H1 (cell line): ENCODE data around the gene TTC32. TPM values are rescaled to one million over a fixed set of nuclear protein-coding genes. Genes with fewer than 3 reads are reported as not detected.
"Not testable (repeated sequence)": the region's sequence is repeated elsewhere in the genome, so short reads cannot be mapped to it uniquely, and the experiment has no call there.

Experiments used
- CTCF ChIA-PET: fragments of 300-600 bp; sonication (Branson Sonifier 250); formaldehyde crosslinking; loops from one replicate; lab custom pipeline; 2021; ENCODE audit not compliant: partially characterized antibody; lab: Charles Lee
- POLR2A ChIA-PET: fragments of 300-600 bp; sonication (Branson Sonifier 250); formaldehyde crosslinking; loops from one replicate; lab custom pipeline; 2021; ENCODE audit warnings: inconsistent platforms; ENCODE audit not compliant: partially characterized antibody; lab: Charles Lee
- DNase-seq, 2 experiments: peaks; one replicate each; pipeline versions ENCODE4 v3.0.0 to v3.0.0-alpha.2; 2010 to 2022; ENCODE audit warnings: low spot score in 2 of 2, low read depth in 1 of 2, mixed read lengths in 1 of 2
- FAIRE-seq: peaks from 2 replicates; lab custom pipeline; 2011; peaks lifted over from hg19 to GRCh38; lab: Jason Lieb, UNC
- H2AFZ ChIP-seq: 2 replicates; pipeline ENCODE4 v1.8.1; 2012; ENCODE audit warnings: low read length, inconsistent platforms
- H2AK5ac ChIP-seq: 2 replicates; pipeline ENCODE4 v1.6.1; 2013; ENCODE audit warnings: low read depth, low read length
- H2BK120ac ChIP-seq: replicated peaks from 2 replicates; pipeline ENCODE3; 2013; ENCODE audit warnings: low read depth, low read length, inconsistent platforms
- H2BK12ac ChIP-seq: 2 replicates; pipeline ENCODE4 v1.6.1; 2013; ENCODE audit warnings: low read depth, low read length
- H2BK15ac ChIP-seq: 2 replicates; pipeline ENCODE4 v1.6.1; 2013; ENCODE audit warnings: low read length
- H2BK20ac ChIP-seq: 2 replicates; pipeline ENCODE4 v1.6.1; 2013; ENCODE audit warnings: low read length
- H2BK5ac ChIP-seq: 2 replicates; pipeline ENCODE4 v1.6.1; 2013; ENCODE audit warnings: low read depth, low read length
- H3K14ac ChIP-seq: 2 replicates; pipeline ENCODE4 v1.6.1; 2013; ENCODE audit warnings: inconsistent platforms; ENCODE audit not compliant: insufficient read length
- H3K18ac ChIP-seq: 2 replicates; pipeline ENCODE4 v1.6.1; 2013; ENCODE audit warnings: low read length; ENCODE audit errors: extremely low read depth
- H3K23ac ChIP-seq: 2 replicates; pipeline ENCODE4 v1.6.1; 2013; ENCODE audit warnings: inconsistent platforms; ENCODE audit not compliant: insufficient read length
- H3K23me2 ChIP-seq: 2 replicates; pipeline ENCODE4 v1.6.1; 2013; ENCODE audit warnings: low read depth, low read length
- H3K27ac ChIP-seq: 2 replicates; pipeline ENCODE4 v1.6.1; 2011; ENCODE audit warnings: low read depth, low read length, inconsistent platforms
- H3K27me3 ChIP-seq, 4 experiments: replicated peaks in 1 of 4; 1 replicate in 1 of 4; 2 replicates in 3 of 4; pipeline versions ENCODE4 v1.6.1 to v1.8.1; 2011 to 2013; ENCODE audit warnings: low read length in 3 of 4, mild to moderate bottlenecking in 3 of 4, inconsistent platforms in 2 of 4, mixed read lengths in 2 of 4, moderate library complexity in 1 of 4; ENCODE audit not compliant: control insufficient read depth in 3 of 4, insufficient read depth in 3 of 4; ENCODE audit errors: extremely low read depth in 1 of 4
- H3K36me3 ChIP-seq, 4 experiments: 2 replicates each; pipeline versions ENCODE4 v1.6.1 to v1.8.1; 2011 to 2013; ENCODE audit warnings: mild to moderate bottlenecking in 4 of 4, low read length in 3 of 4, moderate library complexity in 2 of 4, control low read depth in 1 of 4, inconsistent platforms in 1 of 4; ENCODE audit not compliant: insufficient read depth in 4 of 4, control insufficient read depth in 2 of 4
- H3K4ac ChIP-seq: replicated peaks from 2 replicates; pipeline ENCODE3; 2013; ENCODE audit warnings: low read length, low read depth, mixed read lengths, inconsistent platforms; ENCODE audit not compliant: insufficient read length
- H3K4me1 ChIP-seq, 4 experiments: replicated peaks in 1 of 4; 1 replicate in 1 of 4; 2 replicates in 3 of 4; pipeline versions ENCODE4 v1.6.1 to v1.8.1; 2011 to 2013; ENCODE audit warnings: low read length in 3 of 4, inconsistent platforms in 2 of 4, mixed read lengths in 1 of 4; ENCODE audit not compliant: insufficient read depth in 4 of 4, control insufficient read depth in 3 of 4
- H3K4me2 ChIP-seq, 2 experiments: 2 replicates each; pipeline versions ENCODE4 v1.6.1 to v1.8.1; 2011 to 2013; ENCODE audit warnings: low read depth in 2 of 2, low read length in 2 of 2, control low read depth in 1 of 2, inconsistent platforms in 1 of 2, mild to moderate bottlenecking in 1 of 2; ENCODE audit not compliant: insufficient read depth in 1 of 2
- H3K4me3 ChIP-seq, 4 experiments: fragments of 200-600, 300-600 bp in 1 of 4; sonication (generic), shearing (Covaris generic), sonication (Bioruptor Twin) in 1 of 4; 2 replicates each; pipeline versions ENCODE4 v1.5.1 to v1.8.1; 2011 to 2016; ENCODE audit warnings: low read length in 4 of 4, low read depth in 3 of 4, control low read depth in 2 of 4, inconsistent platforms in 2 of 4, mild to moderate bottlenecking in 2 of 4, mixed read lengths in 1 of 4, moderate library complexity in 1 of 4; ENCODE audit not compliant: insufficient read depth in 2 of 4; ENCODE audit errors: extremely low read depth in 1 of 4
- H3K56ac ChIP-seq: replicated peaks from 2 replicates; pipeline ENCODE3; 2013; ENCODE audit warnings: low read depth, mild to moderate bottlenecking, mixed read lengths, low read length, inconsistent platforms; ENCODE audit not compliant: insufficient read length
- H3K79me1 ChIP-seq: 2 replicates; pipeline ENCODE4 v1.6.1; 2013; ENCODE audit warnings: low read depth, low read length, control low read depth
- H3K79me2 ChIP-seq, 2 experiments: 2 replicates each; pipeline versions ENCODE4 v1.6.1 to v1.8.1; 2012 to 2013; ENCODE audit warnings: low read length in 2 of 2, mild to moderate bottlenecking in 2 of 2, inconsistent platforms in 1 of 2; ENCODE audit not compliant: insufficient read depth in 2 of 2, control insufficient read depth in 1 of 2
- H3K9ac ChIP-seq, 4 experiments: replicated peaks in 1 of 4; 1 replicate in 1 of 4; 2 replicates in 3 of 4; pipeline versions ENCODE4 v1.6.1 to v1.8.1; 2011 to 2013; ENCODE audit warnings: low read depth in 3 of 4, low read length in 3 of 4, control low read depth in 2 of 4, mild to moderate bottlenecking in 2 of 4, moderate library complexity in 2 of 4, inconsistent platforms in 1 of 4; ENCODE audit errors: extremely low read depth in 1 of 4
- H3K9me3 ChIP-seq, 2 experiments: 2 replicates each; pipeline versions ENCODE4 v1.6.1 to v1.8.1; 2012 to 2013; ENCODE audit warnings: mild to moderate bottlenecking in 2 of 2, moderate library complexity in 2 of 2, control low read depth in 1 of 2, inconsistent platforms in 1 of 2, low read depth in 1 of 2, low read length in 1 of 2, mixed read lengths in 1 of 2; ENCODE audit not compliant: insufficient read depth in 2 of 2
- H4K20me1 ChIP-seq, 2 experiments: replicated peaks in 1 of 2; 2 replicates each; pipeline versions ENCODE3 to v1.8.1; 2011 to 2013; ENCODE audit warnings: inconsistent platforms in 2 of 2, low read length in 2 of 2, mild to moderate bottlenecking in 1 of 2; ENCODE audit not compliant: insufficient read depth in 2 of 2, control insufficient read depth in 1 of 2
- H4K5ac ChIP-seq: 2 replicates; pipeline ENCODE4 v1.6.1; 2013; ENCODE audit warnings: low read length, low read depth, mixed read lengths, inconsistent platforms; ENCODE audit not compliant: insufficient read length
- H4K8ac ChIP-seq: 2 replicates; pipeline ENCODE4 v1.8.0; 2013; ENCODE audit warnings: mild to moderate bottlenecking, moderate library complexity, low read length, inconsistent platforms; ENCODE audit not compliant: insufficient read depth; ENCODE audit errors: extremely low read depth
- H4K91ac ChIP-seq: replicated peaks from 2 replicates; pipeline ENCODE3; 2013; ENCODE audit warnings: low read length, mixed read lengths, inconsistent platforms; ENCODE audit not compliant: insufficient read length
- whole genome bisulfite sequencing, 2 experiments: shearing (Covaris generic) in 1 of 2; methylation state at CpG; one replicate each; pipeline versions ENCODE4 v1.1.6 to v1.1.7; 2013 to 2015; ENCODE audit warnings: low lambda C conversion rate in 2 of 2, mixed read lengths in 2 of 2, inconsistent platforms in 1 of 2, low coverage in 1 of 2, missing lambda C conversion rate in 1 of 2; ENCODE audit not compliant: insufficient replicate concordance in 2 of 2, insufficient coverage in 1 of 2, insufficient read length in 1 of 2; ENCODE audit errors: extremely low coverage in 1 of 2, missing lambda C conversion rate in 1 of 2; 5-methylcytosine and 5-hydroxymethylcytosine counted together
- polyA plus RNA-seq, 7 experiments: library from polyadenylated mRNA; depleted of rRNA in 3 of 7; stranded (reverse) in 5 of 7; unstranded in 2 of 7; fragments of >200 nt in 5 of 7; fragments of 200-250 nt in 2 of 7; gene quantifications; 1 replicate in 5 of 7; 2 replicates in 1 of 7; 4 replicates in 1 of 7; pipeline versions ENCODE4 v1.2.1 to v1.2.3, GENCODE V29; 2011 to 2013; ENCODE audit warnings: missing spikeins in 2 of 7, mixed read lengths in 2 of 7
- total RNA-seq: library from RNA; stranded (reverse); fragmentation: NEBNext Ultra II Directional; extraction: Animal tissue kit (Norgen Biotek cat#: 25700); gene quantifications from 2 replicates; pipeline ENCODE4 v1.2.1, GENCODE V29; 2021

Gene TTC32
- total and polyA plus RNA-seq, 2 of the 8 experiments (the other 6 are each of a cell fraction or from before 2014, with no cell fraction given) = 6.8 to 8.7 TPM

DNA sequence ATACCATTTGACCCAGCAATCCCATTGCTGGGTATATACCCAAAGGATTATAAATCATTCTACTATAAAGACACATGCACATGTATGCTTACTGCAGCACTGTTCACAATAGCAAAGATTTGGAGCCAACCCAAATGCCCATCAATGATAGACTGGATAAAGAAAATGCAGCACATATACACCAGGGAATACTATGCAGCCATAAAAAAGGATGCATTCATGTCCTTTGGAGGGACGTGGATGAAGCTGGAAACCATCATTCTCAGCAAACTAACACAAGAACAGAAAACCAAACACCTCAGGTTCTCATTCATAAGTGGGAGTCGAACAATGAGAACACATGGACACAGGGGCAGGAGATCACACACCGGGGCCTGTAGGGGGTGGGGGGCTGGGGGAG, 20.4 kb upstream of the TTC32 start:
- H3K56ac ChIP-seq, H4K91ac ChIP-seq, H3K14ac ChIP-seq, H3K23me2 ChIP-seq, DNase-seq, H4K8ac ChIP-seq, CTCF ChIA-PET, H3K18ac ChIP-seq, H2BK12ac ChIP-seq, H2BK5ac ChIP-seq, POLR2A ChIA-PET, H3K9me3 ChIP-seq, H3K23ac ChIP-seq, H2BK20ac ChIP-seq, H3K9ac ChIP-seq, H3K4me3 ChIP-seq, H3K4ac ChIP-seq, H3K27me3 ChIP-seq, H2BK15ac ChIP-seq, H4K5ac ChIP-seq, H2BK120ac ChIP-seq, H2AFZ ChIP-seq, H3K27ac ChIP-seq, H3K79me2 ChIP-seq, H3K4me1 ChIP-seq, H2AK5ac ChIP-seq, H4K20me1 ChIP-seq, H3K79me1 ChIP-seq, FAIRE-seq, H3K4me2 ChIP-seq, H3K36me3 ChIP-seq: not testable (repeated sequence)
- WGBS, 2 experiments = 72% methylated on average over 3 of the region's 3 CpGs; no CpG with 5 or more reads in 1 of the 2 experiments
